ENCODE measurements around the gene ELK4. TPM values are rescaled to one million over a fixed set of nuclear protein-coding genes. Genes with fewer than 3 reads are reported as not detected.
A peak's percentile ranks its signal among the peaks of the same experiment; 100 is the strongest.

ELK4 gene
- total and polyA plus RNA-seq, 2 of the 8 experiments (the other 6 are each of a cell fraction or from before 2014, with no cell fraction given), result 2.9 to 26.3 TPM

DNA sequence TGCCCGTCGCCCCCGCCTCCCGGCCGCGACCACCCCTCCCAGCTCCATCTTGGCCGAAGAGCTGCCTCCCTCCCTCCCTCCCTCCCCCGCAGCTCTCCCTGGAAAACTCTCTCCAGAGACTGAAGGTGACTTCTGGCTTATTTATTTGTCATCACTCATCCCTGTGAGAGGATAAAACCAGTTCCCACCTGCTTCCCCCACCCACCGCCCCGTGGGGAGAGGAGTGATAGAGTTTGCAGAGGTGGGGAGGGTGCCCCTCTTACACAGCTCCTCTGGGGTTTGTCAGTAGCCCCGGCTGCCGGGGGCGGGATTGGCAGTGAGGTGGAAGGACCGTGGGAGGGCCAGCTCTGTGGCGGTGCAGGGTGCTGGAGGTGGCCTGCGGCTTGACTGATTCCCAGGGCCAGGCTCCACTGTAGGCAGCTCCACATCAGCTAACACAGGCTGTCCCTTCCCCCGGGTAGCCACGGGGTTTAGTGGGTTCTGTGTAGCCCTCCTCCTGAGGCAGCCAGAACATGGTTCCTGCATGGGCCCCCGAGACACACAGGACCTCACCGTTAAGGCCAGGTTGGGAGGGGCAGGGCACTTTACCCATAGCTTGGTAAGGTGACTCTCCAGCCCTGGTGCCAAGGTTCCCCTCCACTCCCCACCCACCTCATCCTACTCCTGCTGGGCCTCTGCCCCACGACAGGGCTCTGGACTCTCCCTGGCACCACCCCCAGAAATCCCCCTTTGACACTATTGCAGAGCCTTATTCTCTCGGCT lies 62.2 kb downstream of the ELK4 start:
- Histone ChIP-seq H3K27me3 (replicated peaks in 1 of 4; ENCODE audit: control insufficient read depth in 3 of 4, extremely low read depth in 1 of 4, insufficient read depth in 3 of 4, low read length in 3 of 4) (peaks cover 20 to 41% (median 38%) of the 10 kb centered on the region in 4 experiments), H3K9me3 (ENCODE audit: insufficient read depth in 2 of 2, low read depth in 1 of 2, low read length in 1 of 2) (no peaks in the 10 kb centered on the region), H2BK12ac (ENCODE audit: low read depth, low read length) (no peak overlapping the region), H3K27ac (ENCODE audit: low read depth, low read length) (no peak overlapping the region), H3K36me3 (ENCODE audit: control insufficient read depth in 2 of 4, insufficient read depth in 4 of 4, low read length in 3 of 4) (no peaks in the 10 kb centered on the region), H2BK120ac (replicated peaks; ENCODE audit: low read depth, low read length) (no peak overlapping the region), H4K91ac (replicated peaks; ENCODE audit: insufficient read length, low read length) (no peak overlapping the region), H4K5ac (ENCODE audit: insufficient read length, low read depth, low read length) (no peak overlapping the region), H2BK20ac (ENCODE audit: low read length) (no peak overlapping the region), H3K4me1 (replicated peaks in 1 of 4; ENCODE audit: control insufficient read depth in 3 of 4, insufficient read depth in 4 of 4, low read length in 3 of 4) (peaks cover 1 to 15% (median 6%) of the 10 kb centered on the region in 4 experiments), H3K4ac (replicated peaks; ENCODE audit: insufficient read length, low read depth, low read length) (no peak overlapping the region), H3K14ac (ENCODE audit: insufficient read length) (no peak overlapping the region), H3K4me2 (ENCODE audit: insufficient read depth in 1 of 2, low read depth in 2 of 2, low read length in 2 of 2) (peak overlapping the region; percentile 40 to 100), H3K4me3 (ENCODE audit: extremely low read depth in 1 of 4, insufficient read depth in 2 of 4, low read depth in 3 of 4, low read length in 4 of 4) (peak overlapping the region in 2 of 4 experiments; percentile 23 to 67; a peak in 5 of 8 replicates), H3K79me1 (ENCODE audit: low read depth, low read length) (no peaks in the 10 kb centered on the region), H3K9ac (replicated peaks in 1 of 4; ENCODE audit: extremely low read depth in 1 of 4, low read depth in 3 of 4, low read length in 3 of 4) (no peak overlapping the region), H2AFZ (ENCODE audit: low read length) (no peak overlapping the region), H3K23ac (ENCODE audit: insufficient read length) (no peak overlapping the region), H3K79me2 (ENCODE audit: control insufficient read depth in 1 of 2, insufficient read depth in 2 of 2, low read length in 2 of 2) (no peaks in the 10 kb centered on the region), H2AK5ac (ENCODE audit: low read depth, low read length) (no peak overlapping the region), H3K18ac (ENCODE audit: extremely low read depth, low read length) (no peak overlapping the region), H4K20me1 (replicated peaks in 1 of 2; ENCODE audit: control insufficient read depth in 1 of 2, insufficient read depth in 2 of 2, low read length in 2 of 2) (no peaks in the 10 kb centered on the region), H2BK5ac (ENCODE audit: low read depth, low read length) (no peak overlapping the region), H4K8ac (ENCODE audit: extremely low read depth, insufficient read depth, low read length) (no peak overlapping the region), H2BK15ac (ENCODE audit: low read length) (no peak overlapping the region; the same call in 1 of the 2 replicates), H3K56ac (replicated peaks; ENCODE audit: insufficient read length, low read depth, low read length) (no peak overlapping the region), H3K23me2 (ENCODE audit: low read depth, low read length) (peaks cover 4% of the 10 kb centered on the region; the same call in 1 of the 2 replicates)
- TF ChIP-seq SUZ12 (IDR thresholded peaks at IDR 0.05; ENCODE audit: low read length), result peak; percentile 21; the same call in 1 of the 2 replicates
- no peak for TF ChIP-seq POLR2AphosphoS5 (IDR thresholded peaks at IDR 0.05; ENCODE audit: low read depth, low read length)
- FAIRE-seq (no peak), DNase-seq (ENCODE audit: low read depth in 1 of 2, low spot score in 2 of 2) (peak in 1 of 2 experiments; percentile 53)
- CTCF ChIA-PET (ENCODE audit: partially characterized antibody), result interaction anchor here (0.9 to 4.8 kb wide), 9 partner anchors 16 to 216 kb away, joined by 3 to 27 read pairs (median 5); no protein-coding TSS in a partner anchor
- WGBS, 2 experiments (ENCODE audit: extremely low coverage in 1 of 2, insufficient coverage in 1 of 2, insufficient read length in 1 of 2, insufficient replicate concordance in 2 of 2, low coverage in 1 of 2, low lambda C conversion rate in 2 of 2, missing lambda C conversion rate in 1 of 2), result 55% methylated on average over 13 of the region's 22 CpGs; no CpG with 5 or more reads in 1 of the 2 experiments
- POLR2A ChIA-PET (ENCODE audit: partially characterized antibody), result interaction anchor here (0.6 to 1.7 kb wide), 4 partner anchors 9 to 19 kb away, joined by 3 to 5 read pairs (median 4); no protein-coding TSS in a partner anchor
